Measurements from ENCODE around the gene DOCK1. TPM values are rescaled to one million over a fixed set of nuclear protein-coding genes. Genes with fewer than 3 reads are reported as not detected.
"Not testable (repeated sequence)": the region's sequence is repeated elsewhere in the genome, so short reads cannot be mapped to it uniquely, and the experiment has no call there.

The DOCK1 gene
- total RNA-seq, 2 donors from 2014 or later: 34.3 to 44.1 TPM

DNA sequence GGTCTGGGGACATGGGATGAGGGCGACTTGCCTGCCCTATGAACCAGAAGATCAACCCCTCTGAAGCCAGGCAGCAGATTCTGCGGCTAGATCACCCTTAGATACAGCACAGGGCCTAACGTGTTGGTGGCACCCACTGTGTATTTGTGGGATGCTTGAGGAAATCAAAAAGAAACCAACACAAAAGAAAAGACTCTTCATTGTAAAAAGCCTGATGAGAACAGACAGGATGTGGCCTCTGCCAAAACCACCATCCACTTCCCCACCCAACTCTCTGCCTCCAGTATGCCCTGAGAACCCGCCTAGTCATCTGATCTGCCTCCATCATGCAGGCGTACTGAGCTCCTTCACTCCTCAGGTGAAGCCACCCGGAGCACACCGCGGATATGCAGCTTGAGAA is 388.4 kb downstream of the DOCK1 start:
- H3K36me3 ChIP-seq (replicated peaks in 1 of 2; ENCODE audit: insufficient read depth in 1 of 2, low read depth in 2 of 2): no peaks in the 10 kb centered on the region
- H3K9me3 ChIP-seq: no peaks in the 10 kb centered on the region
- H3K4me1 ChIP-seq: no peaks in the 10 kb centered on the region
- H3K27me3 ChIP-seq: no peaks in the 10 kb centered on the region
- no peak overlapping the region for H3K4me3 ChIP-seq
- intact Hi-C loops (cut with DNase I): no loop called here
- 87 to 88% methylated on average over 8 of the region's 8 CpGs for WGBS, 2 donors
- no peak for ATAC-seq
- DNase-seq: no peak
- no peak overlapping the region for H3K27ac ChIP-seq
- no peak for TF ChIP-seq POLR2A (IDR thresholded peaks at IDR 0.05)
- TF ChIP-seq, protein P1, sequence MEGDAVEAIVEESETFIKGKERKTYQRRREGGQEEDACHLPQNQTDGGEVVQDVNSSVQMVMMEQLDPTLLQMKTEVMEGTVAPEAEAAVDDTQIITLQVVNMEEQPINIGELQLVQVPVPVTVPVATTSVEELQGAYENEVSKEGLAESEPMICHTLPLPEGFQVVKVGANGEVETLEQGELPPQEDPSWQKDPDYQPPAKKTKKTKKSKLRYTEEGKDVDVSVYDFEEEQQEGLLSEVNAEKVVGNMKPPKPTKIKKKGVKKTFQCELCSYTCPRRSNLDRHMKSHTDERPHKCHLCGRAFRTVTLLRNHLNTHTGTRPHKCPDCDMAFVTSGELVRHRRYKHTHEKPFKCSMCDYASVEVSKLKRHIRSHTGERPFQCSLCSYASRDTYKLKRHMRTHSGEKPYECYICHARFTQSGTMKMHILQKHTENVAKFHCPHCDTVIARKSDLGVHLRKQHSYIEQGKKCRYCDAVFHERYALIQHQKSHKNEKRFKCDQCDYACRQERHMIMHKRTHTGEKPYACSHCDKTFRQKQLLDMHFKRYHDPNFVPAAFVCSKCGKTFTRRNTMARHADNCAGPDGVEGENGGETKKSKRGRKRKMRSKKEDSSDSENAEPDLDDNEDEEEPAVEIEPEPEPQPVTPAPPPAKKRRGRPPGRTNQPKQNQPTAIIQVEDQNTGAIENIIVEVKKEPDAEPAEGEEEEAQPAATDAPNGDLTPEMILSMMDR (IDR thresholded peaks at IDR 0.05): no peak

- 94% methylated on average over 6 of the region's 6 CpGs for WGBS, 2 donors
- no peak for TF ChIP-seq POLR2A (IDR thresholded peaks at IDR 0.05)
- TF ChIP-seq, protein P1 (IDR thresholded peaks at IDR 0.05): no peak
- intact Hi-C loops (cut with DNase I): no loop called here
- no peaks in the 10 kb centered on the region for H3K36me3 ChIP-seq (replicated peaks in 1 of 2; ENCODE audit: insufficient read depth in 1 of 2, low read depth in 2 of 2)
- H3K4me1 ChIP-seq: peaks cover 12% of the 10 kb centered on the region
- DNase-seq: no peak
- no peaks in the 10 kb centered on the region for H3K9me3 ChIP-seq
- H3K27me3 ChIP-seq: no peaks in the 10 kb centered on the region
- ATAC-seq: no peak
- H3K4me3 ChIP-seq: no peak overlapping the region
- no peak overlapping the region for H3K27ac ChIP-seq
Observed at GRCh38 chr10:127296696-127297095, 391.5 kb downstream of the DOCK1 start.

DNA sequence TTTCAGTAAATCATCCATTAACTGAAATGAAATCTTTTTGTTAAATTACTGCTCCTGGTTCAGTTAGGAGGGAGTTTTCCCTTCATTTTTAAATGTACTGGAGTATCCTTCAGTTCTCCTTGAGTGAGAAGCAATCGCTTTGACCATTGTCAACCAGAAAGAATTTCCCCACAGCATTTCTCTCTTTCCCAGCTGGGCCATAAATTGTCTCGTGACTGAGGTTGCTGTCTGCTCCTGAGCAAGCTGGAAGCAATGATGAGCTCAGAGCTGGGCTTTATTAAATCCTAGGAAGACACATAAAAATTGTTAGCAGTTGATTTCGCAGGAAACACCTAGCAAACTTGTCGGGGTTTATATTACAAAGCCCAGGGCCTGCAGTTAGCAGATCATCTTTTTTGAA is 393.2 kb downstream of the DOCK1 start:
- H3K27me3 ChIP-seq: no peaks in the 10 kb centered on the region
- DNase-seq: no peak
- no peaks in the 10 kb centered on the region for H3K36me3 ChIP-seq (replicated peaks in 1 of 2; ENCODE audit: insufficient read depth in 1 of 2, low read depth in 2 of 2)
- intact Hi-C loops (cut with DNase I): no loop called here
- no peak for ATAC-seq
- H3K9me3 ChIP-seq: no peaks in the 10 kb centered on the region
- TF ChIP-seq, protein P1 (IDR thresholded peaks at IDR 0.05): no peak
- no peak for TF ChIP-seq POLR2A (IDR thresholded peaks at IDR 0.05)
- H3K4me3 ChIP-seq: no peak overlapping the region
- WGBS, 2 donors: 75 to 91% methylated on average over 4 of the region's 4 CpGs
- H3K27ac ChIP-seq: no peak overlapping the region
- H3K4me1 ChIP-seq: peaks cover 12% of the 10 kb centered on the region

GRCh38 chr10:127299192-127299591 is 394.0 kb downstream of the DOCK1 start:
- DNase-seq; H3K27ac ChIP-seq; intact Hi-C loops (cut with DNase I); ATAC-seq; H3K9me3 ChIP-seq; H3K36me3 ChIP-seq (replicated peaks in 1 of 2; ENCODE audit: insufficient read depth in 1 of 2, low read depth in 2 of 2); H3K27me3 ChIP-seq; H3K4me3 ChIP-seq: not testable (repeated sequence)
- peaks cover 12% of the 10 kb centered on the region for H3K4me1 ChIP-seq
- WGBS, 2 donors: 97 to 98% methylated on average over 11 of the region's 11 CpGs

GRCh38 chr10:127299956-127300689 is 394.9 kb downstream of the DOCK1 start:
- H3K4me1 ChIP-seq: peaks cover 12% of the 10 kb centered on the region
- no peak for DNase-seq
- whole genome bisulfite sequencing, 2 donors: 80 to 87% methylated on average over 13 of the region's 13 CpGs
- H3K4me3 ChIP-seq: no peak overlapping the region
- TF ChIP-seq, protein P1 (IDR thresholded peaks at IDR 0.05): no peak
- intact Hi-C loops (cut with DNase I): no loop called here
- no peaks in the 10 kb centered on the region for H3K27me3 ChIP-seq
- H3K9me3 ChIP-seq: no peaks in the 10 kb centered on the region
- H3K36me3 ChIP-seq (replicated peaks in 1 of 2; ENCODE audit: insufficient read depth in 1 of 2, low read depth in 2 of 2): no peaks in the 10 kb centered on the region
- peak overlapping the region in 3 of 4 donors; percentile 52 to 75 (median 60) for H3K27ac ChIP-seq
- ATAC-seq: no peak
